ENCODE data around the gene ZNF619. TPM values are rescaled to one million over a fixed set of nuclear protein-coding genes. Genes with fewer than 3 reads are reported as not detected.

Gene ZNF619
- total RNA-seq: 6.8 and 9.0 TPM in 2 replicates

DNA sequence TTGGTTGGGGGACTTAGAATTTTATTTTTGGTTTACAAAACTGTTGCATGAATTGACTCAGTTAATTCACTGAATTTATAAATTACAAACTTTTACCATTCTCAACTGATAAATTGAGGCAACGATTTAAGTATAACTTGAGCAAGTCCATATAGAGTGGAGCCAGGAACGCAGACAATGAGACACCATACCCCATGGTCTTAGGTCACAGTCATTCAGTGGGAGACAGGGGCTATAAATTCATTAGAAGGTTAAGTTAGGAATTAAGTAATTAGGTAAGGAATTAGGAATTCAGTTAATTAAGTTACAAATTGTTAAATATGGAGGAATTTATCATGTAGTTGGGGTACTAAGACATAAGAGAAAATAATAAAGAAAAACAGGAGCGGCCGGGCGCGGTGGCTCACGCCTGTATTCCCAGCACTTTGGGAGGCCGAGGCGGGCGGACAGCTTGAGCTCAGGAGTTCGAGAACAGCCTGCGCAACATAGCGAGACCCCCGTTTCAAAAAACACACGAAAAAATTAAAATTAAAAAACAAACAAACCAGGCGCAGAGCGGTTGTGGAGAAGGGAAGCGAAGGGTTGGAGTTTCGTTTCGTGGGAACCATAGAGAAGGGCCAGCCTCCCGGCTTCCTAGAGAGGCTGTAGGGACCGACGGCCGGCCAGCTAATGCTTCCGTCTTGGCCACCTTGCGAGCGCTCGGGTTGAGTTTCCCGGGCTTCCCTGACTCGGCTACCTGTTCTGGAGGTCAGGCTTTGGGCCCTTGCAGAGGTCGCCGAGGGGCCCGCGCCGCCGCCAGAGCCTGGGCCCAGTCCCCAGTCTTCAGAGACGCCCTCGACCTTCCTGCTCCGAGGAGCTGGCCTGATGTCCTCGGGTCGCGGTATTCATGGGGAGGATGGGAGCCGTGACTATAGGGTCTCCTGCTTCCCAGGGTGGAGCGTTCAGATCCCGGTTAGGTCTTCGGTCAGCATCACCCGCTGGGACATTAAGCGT, at the start of gene ZNF619:
TSS of gene ZNF619 (plus strand) at position 645 of the 993 bp plus-strand sequence. CDS start 858 bp downstream, outside the sequence.

GRCh38 chr3:40456940-40457823, 19.7 kb upstream of the ZNF619 start, which contains the start of gene RPL14:
Gene RPL14 (plus strand): TSS chr3:40457339. CDS start chr3:40457472, 133 bp downstream.

DNA sequence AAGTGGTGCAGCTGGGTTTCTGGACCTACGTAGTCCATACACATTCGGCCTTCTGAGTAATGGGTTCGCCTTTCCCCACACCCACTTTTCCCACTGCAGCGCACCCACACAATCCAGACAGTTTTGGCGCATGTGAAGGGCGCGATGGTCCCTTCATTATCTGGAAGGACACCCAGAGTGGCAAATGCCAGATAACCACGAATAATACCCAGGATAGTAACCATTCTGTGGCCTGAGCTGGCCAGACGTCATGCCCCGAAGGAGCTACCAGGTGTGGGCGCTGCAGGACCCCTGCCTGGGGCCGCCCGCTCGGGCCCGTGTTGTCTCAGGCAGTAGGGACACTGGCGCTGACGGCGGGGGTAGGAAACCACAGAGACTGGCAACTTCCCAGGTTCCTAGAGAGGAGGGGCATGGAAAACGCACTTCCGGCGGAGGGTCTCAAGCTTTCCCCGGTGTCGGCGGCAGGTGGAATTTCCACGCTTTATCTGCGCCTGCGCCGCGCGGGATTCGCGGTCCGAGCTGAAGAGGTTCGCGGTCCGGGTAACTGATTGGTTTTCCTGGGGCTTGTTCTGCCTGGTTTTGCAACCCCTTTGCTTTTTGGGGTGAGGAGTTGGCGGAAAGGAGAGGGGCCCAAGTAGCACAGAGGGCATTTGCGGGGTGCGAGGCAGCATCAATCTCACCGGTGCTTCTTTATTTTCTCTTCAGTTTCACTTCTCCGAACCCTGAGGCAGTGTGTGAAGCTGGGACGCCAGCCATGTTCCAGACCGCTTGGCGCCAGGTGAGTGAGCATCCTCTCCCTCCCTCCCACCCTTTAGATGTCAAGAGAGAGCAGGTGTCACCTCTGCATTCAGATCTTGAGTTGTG, 28.9 kb downstream of the ZNF619 start, which contains the start of gene ZNF620:
TSS of gene ZNF620 (plus strand) at position 441 of the 864 bp plus-strand sequence. CDS start at position 755, 314 bp downstream.

DNA sequence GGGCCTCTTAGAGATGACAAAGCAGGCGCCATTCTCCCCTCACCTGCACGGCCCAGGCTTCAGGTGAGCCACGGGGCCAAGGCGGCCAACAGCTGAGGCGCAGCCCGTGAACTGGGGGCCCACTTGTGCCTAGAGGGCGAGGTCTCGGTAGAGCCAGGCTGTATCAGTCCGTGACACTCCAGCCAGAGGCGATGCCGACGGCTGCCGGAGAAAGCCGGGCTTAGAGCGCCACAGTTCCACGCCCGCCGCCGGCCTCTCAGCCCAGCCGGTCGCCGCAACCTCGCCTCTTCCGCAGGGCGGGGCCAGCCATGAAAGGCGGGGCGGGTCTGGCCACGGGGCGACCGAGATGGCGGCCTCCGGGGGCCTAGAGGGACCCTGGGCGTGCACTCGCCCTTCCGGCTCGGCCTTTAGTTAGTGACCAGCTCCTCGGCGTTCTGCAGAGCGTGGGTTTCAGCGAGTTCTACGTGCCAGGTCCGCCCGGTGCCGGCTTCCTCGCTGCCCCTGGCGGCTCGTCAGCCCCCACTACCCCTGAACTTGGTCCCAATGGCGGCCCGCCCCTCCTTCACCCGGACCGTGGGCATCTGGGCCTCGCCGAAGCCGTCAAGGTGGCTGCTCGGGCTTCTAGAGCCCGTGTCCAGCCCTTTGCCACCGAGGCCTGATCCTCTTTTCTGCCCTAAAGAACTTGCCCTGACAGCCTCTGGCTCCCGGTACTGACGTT, 47.8 kb downstream of the ZNF619 start, which contains the start of gene ZNF621:
TSS of gene ZNF621 (plus strand) at position 393 of the 718 bp plus-strand sequence. CDS start 881 bp downstream, outside the sequence.

Other genes with a start within 250 kb of the ZNF619 start
- 13.9 and 18.2 TPM in 2 replicates for gene EIF1B, start 167.4 kb upstream of the ZNF619 start, total RNA-seq
- not detected in 2 replicates for gene ENTPD3, start 89.9 kb upstream of the ZNF619 start, total RNA-seq
- gene RPL14, start 19.8 kb upstream of the ZNF619 start, total RNA-seq: 331 and 354 TPM in 2 replicates
- 0.87 and 1.1 TPM in 2 replicates for gene ZNF620, start 28.9 kb downstream of the ZNF619 start, total RNA-seq
- 15.5 and 20.4 TPM in 2 replicates for gene ZNF621, start 47.8 kb downstream of the ZNF619 start, total RNA-seq

Data from uterine smooth muscle cell (primary cell).